HG03354 (cell line): Measurements from ENCODE around the gene TFF3.

Experiments
- ATAC-seq: cut with Tn5 transposase; IDR thresholded peaks from one replicate; pipeline ENCODE4 v1.9.1; 2021; ENCODE audit warnings: mild to moderate bottlenecking; ENCODE audit not compliant: unreplicated experiment, poor library complexity, severe bottlenecking

Gene TFF3

GRCh38 chr21:42324896-42325295 is 9.7 kb upstream of the TFF3 start:
- no peak for ATAC-seq

GRCh38 chr21:42321845-42322244 is 6.6 kb upstream of the TFF3 start:
- no peak for ATAC-seq

- ATAC-seq, result no peak
Observed at GRCh38 chr21:42321231-42321630, 6.0 kb upstream of the TFF3 start.

- ATAC-seq, result no peak
Observed at GRCh38 chr21:42320791-42321190, 5.6 kb upstream of the TFF3 start.

GRCh38 chr21:42319851-42320572 is 4.8 kb upstream of the TFF3 start:
- no peak for ATAC-seq

- ATAC-seq, result no peak
Observed at GRCh38 chr21:42319376-42319775, 4.2 kb upstream of the TFF3 start.

- ATAC-seq, result no peak
Observed at GRCh38 chr21:42317826-42318746, 2.9 kb upstream of the TFF3 start.

- ATAC-seq, result no peak
Observed at GRCh38 chr21:42317341-42317741, 2.1 kb upstream of the TFF3 start.

- no peak for ATAC-seq
Observed at GRCh38 chr21:42316891-42317290, 1.7 kb upstream of the TFF3 start.

GRCh38 chr21:42314616-42315295 is 453 bp downstream of the TFF3 start:
- ATAC-seq, result no peak

GRCh38 chr21:42313501-42313969 is 1.7 kb downstream of the TFF3 start:
- ATAC-seq, result no peak

- no peak for ATAC-seq
Observed at GRCh38 chr21:42312626-42313104, 2.5 kb downstream of the TFF3 start.

GRCh38 chr21:42311816-42312625 is 3.2 kb downstream of the TFF3 start:
- no peak for ATAC-seq

- ATAC-seq, result no peak
Observed at GRCh38 chr21:42311160-42311559, 4.0 kb downstream of the TFF3 start.

- no peak for ATAC-seq
Observed at GRCh38 chr21:42310411-42311001, 4.7 kb downstream of the TFF3 start.

GRCh38 chr21:42309753-42310213 is 5.4 kb downstream of the TFF3 start:
- ATAC-seq, result no peak

GRCh38 chr21:42308914-42309752 is 6.1 kb downstream of the TFF3 start:
- no peak for ATAC-seq
